Embryonic facial prominence (tissue), 1 donor: ENCODE measurements around the gene CCDC184.
"Not testable (repeated sequence)": the region's sequence is repeated elsewhere in the genome, so short reads cannot be mapped to it uniquely, and the experiment has no call there.

Experiments used
- DNase-seq: peaks from one replicate; pipeline ENCODE4 v3.0.0-alpha.2; 2016; ENCODE audit errors: extremely low spot score

CCDC184 gene

DNA sequence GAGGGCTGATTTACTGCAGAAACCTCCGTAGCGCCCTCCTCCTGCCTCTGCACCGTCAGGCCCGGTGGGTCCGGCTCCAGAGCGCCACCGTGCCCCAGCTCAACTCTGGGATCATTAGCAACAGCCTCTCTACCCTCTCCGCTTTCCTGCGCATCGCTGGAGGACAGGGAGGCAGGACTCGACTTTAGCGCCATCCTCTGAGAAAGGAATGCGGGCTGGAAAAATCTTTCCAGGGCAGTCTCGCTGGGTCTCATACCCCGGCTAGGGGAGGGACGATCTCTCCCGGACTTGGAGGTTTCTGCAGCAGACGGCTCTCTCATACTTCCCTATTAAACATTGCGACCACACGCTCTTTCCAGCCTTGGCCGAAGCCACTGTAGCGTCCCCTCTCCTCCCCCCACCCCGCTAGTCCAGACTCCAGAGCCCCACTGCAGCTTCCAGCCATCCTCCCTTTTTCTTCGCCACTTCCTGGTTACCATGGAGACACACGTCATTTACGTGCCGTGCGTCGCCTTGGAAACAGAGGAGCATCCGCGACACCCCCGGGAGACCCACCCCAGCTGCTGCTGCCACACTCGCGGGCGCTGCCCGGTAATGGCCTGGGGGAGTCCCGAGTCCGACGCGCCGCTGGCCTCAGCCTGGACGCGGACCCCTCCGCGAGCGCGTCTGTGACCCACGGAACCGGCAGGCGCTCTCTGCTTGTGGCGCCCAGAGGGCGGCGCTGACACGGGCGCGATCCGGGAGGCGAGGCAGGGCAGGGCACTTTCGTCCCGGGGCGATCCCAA is at the start of gene CCDC184:
CCDC184 (plus strand) TSS at position 554 of the 785 bp plus-strand sequence. CDS start 479 bp downstream, outside the sequence.
- DNase-seq: peak; percentile 39

DNA sequence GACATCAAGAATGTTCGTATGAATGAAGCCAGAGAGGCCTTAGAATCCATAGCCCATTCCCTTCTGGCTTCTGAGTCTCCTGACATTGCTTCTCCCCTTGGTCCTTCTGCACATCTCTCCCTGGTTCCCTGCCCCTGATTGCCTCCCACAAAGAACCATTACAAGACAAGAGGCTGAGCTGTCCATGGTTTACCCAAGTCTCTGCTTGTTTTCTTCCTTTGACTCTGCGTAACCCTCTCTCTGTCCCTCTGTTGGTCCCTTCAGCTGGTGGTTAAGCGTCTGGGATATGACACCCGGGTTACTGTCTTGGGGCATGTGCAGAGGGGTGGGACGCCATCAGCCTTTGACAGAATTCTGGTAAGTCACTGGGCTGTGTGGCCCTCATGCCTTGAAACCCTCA is 48.4 kb upstream of the CCDC184 start:
- no peak for DNase-seq

DNA sequence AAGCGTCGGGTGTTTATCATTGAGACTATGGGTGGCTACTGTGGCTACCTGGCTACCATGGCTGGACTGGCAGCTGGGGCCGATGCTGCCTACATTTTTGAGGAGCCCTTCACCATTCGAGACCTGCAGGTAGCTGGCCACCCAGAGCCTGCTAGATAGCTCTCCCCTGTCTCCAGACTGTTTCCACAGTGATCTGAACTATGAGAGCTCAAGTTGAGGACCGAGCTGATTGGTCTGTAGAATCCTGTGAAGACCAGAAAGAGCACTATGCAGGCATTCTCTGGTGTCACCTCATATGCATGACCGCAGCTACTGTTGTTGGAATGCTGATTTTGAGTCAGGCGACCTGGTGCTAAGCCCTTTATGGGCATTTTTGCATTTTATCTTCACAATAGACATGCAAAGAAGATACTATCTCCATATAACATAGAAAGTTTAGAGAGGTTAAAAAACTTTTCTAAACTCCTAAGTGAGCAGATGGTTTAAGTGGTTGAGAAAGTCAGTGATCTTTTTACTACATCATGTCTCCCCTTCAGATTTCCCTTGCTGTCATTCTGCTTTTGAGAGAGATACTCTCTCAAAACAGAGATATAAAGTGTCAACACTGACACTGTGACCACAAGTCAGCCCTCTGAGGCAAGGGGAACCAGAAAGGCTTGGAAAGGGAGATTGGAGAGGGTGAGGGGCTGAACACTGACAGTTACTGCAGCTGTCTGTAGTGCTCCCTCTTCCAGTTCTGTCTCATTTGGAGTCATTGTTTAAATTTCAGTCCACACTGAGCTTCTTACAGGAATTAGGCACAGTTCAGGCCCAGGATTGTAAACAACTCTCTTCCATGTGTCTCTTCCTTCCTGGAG is 40.4 kb upstream of the CCDC184 start:
- no peak for DNase-seq

DNA sequence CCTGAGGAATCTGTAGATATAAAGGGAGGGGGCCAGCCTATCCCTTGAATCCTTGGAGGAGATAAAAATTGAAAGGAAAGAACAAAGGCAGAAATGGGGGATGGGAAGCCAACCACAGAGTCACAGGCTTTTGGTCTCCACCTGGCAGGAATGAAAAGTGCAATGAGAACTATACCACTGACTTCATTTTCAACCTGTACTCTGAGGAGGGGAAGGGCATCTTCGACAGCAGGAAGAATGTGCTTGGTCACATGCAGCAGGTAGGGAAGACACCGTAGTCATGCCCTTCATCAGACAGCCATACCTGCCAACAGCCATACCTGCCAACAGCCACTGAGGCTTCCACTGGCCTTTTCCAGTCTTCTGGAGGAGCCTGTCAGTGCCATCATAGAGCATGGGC is 39.5 kb upstream of the CCDC184 start:
- DNase-seq: no peak

DNA sequence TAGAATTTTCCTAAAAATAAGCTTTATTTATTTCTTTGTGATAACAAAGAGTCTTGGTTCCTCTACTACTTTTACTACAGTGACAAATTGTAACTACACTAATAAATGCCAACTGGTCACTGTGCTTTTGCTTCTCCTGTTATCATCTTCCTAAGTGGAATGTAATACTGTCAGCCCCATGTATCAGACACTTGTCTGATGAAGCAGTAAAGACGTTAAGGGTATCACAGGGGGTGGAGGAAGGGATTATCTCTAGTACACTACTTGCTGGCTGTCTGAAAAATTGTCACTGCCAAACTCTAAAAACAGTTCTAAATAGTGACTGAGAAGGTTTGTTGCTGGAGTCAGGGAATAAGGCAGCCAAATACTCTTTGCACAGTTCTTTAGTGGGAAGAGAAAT is 37.5 kb upstream of the CCDC184 start:
- DNase-seq: no peak

DNA sequence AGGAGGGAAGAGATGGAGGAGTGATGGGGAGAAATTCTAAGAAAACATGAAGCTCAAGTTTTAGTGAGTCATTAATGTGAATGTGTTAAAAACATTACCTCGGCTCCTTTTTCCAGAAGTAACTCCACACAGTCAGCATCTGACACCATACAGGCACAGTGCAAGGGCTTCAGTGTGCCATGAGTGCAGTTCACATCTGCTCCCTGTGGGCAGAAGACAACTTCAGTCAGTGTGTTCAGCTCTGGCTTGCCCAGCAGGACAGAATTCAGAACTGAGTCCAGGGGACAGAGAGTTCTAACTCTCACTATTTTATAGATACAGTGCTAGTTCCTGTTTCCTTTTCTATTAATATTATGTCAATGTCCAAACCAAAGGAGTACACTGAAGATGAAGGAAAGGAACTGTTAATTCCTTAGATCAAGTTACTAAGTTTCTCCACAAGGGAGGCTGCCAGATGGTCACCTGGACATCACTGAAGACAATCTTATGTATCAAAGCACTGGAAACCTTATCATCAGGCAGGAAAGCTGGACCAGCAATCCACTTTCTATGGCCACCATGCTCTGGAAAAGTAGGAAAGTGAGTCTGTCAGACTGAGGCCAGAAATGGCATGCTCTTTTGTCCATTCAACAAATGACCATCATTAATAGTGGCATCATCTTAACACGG is 32.2 kb upstream of the CCDC184 start:
- DNase-seq: no peak

DNA sequence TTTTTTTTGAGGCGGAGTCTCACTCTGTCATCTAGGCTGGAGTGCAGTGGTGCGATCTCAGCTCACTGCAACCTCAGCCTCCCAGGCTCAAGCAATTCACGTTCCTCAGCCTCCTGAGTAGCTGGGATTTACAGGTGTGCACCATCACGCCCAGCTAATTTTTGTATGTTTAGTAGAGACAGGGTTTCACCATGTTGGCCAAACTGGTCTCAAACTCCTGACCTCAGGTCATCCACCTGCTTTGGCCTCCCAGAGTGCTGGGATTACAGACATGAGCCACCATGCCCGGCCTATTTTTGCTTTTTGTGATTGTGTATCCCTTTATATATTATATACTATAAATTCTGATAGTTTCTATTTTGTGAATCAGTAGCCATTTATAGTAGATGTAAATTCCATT is 27.7 kb upstream of the CCDC184 start:
- not testable (repeated sequence) for DNase-seq

DNA sequence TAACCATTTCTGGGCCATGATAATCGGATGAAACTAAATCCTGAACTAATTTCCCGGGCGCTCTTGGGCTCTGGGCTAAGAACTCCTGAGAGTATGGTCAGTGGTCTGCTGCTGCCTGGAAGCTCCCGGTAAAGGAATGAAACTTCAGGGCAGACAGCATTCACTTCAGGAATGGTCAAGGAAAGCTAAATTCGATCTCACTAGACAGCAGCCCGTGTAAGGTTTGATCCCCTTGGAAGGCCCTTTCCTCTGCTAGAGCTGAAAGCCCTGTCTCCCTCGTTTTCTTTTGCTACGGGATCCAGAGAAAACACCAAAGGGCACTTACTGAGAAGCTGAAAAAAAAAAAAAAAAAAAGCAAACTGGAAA is 26.8 kb upstream of the CCDC184 start:
- no peak for DNase-seq

DNA sequence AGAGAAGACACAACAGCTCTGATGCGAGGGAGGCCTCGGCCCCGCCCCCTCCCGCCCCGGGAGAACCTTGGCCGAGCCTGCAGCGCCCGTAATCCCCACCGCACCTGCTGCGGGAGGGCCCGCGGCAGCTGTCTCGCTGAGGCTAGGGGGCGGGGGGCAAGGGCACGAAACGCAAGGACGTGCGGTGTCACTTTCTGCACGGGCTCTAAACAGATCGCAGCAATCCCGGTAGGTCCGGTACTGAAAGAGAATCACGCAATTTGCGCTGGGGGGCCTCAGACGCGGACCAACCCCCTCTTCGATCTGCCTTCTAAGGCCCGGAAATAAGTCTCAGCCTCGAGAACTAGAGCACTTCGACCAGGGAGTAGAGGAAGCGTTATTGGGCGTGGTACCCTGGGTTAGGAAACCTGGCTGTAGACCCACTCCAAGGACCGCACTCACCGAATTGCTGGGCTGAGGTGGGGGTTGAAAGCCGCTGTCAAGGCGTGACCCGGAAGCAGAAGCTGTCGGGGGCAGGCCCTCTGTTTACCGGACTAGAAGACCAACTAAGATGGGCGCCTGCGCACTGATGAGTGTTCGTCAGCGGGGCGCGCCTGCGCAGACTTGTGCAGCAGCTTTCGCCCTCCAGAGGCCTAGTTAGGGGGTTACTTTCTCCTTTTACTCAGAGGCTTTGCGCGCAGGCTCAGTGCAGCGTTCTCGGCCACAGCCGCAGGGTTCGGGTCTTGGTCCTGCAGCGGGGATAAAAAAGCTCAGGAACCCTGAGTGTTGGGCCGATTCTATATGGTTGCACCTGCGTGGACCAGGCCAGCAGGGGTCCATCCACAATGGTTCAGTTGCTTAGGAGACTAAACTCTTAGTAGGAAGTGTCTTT is 26.2 kb upstream of the CCDC184 start, which contains the start of gene ASB8:
ASB8 (minus strand) TSS at position 498 of the 871 bp plus-strand sequence. CDS start 4,019 bp downstream, outside the sequence.
- DNase-seq: peak; percentile 98

DNA sequence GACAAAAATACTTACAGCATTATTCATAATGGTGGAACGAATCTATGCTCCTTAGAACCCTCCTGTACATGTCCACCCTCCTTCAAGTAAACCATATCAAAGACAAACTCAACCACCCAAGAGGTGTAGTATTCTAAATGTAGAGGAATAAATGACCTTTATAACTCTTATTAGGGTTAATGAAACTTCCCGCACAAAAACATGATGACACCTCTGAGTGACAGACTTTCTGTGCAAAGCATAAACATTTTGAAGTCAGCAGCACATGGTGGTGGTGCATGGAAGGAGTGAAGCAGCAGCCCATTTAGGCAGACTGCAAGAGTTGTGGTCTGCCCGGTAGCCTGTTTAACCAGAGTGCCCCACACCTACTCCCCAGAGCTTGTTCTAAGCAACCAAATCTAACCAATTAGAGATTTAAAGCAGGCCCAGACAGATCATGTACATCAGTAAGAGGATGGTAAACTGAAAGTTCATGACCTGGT is 25.5 kb upstream of the CCDC184 start:
- DNase-seq: no peak

DNA sequence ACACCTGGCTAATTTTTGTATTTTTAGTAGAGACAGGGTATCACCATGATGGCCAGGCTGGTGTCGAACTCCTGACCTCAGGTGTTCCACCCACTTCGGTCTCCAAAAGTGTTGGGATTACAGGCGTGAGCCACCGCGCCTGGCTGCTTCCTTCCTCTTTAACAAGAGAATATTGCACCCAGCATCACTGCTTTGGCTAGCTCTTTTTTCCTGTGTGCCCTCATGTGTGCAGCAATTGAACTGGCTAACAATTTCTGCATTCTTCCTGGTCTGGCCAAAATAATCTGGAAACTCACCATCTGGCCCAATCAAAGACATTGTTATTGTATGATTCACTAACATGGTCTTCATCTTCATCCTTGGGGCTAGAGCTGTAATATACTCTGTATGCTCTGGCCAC is 23.4 kb upstream of the CCDC184 start:
- no peak for DNase-seq

DNA sequence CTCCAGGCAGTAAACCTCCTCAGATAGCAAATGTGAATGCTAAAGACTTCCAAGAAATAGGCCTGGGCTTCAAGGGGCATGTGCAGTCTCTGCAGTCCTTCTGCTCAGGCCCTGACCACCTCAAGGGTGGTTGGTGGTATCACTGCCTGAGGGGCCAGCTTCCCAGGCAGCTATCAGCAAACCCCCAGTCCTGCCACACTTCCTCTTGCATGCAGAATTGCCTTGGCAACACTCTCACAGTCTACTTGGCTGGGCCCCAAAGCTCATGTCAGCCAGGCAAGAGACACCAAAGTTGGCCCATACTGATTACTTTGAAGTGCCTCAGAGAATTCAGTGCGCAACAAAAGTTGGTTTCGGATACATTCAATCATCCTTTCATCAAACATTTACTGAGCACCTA is 22.6 kb upstream of the CCDC184 start:
- no peak for DNase-seq

DNA sequence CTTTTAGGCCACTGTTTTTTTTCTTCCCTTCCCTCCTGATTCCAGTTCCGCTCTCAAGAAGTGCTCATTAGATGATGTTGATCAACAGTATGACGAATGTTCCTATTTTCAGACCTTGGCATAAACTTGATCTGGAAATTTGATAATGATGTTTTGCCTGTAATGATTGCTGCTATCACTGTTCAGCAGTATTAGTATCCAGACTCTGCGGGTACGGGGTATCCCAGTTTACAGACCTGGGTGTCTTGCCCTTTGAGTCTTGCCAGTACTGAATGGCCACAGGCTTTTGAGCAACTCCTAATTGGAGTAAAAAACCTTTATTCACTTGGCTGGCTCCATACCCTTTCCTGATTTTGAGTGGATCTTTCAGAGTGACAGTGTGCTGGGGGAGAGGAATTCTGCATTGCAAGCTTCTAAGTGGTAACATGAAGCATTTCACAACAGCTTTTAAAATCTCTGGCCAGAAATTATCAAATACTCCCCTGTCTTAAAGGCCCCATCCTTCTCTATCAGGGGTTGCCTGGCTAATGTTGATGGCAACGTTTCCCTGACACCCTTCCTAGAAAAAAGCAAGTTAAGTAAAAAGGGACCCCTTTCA is 20.2 kb upstream of the CCDC184 start:
- DNase-seq: no peak

DNA sequence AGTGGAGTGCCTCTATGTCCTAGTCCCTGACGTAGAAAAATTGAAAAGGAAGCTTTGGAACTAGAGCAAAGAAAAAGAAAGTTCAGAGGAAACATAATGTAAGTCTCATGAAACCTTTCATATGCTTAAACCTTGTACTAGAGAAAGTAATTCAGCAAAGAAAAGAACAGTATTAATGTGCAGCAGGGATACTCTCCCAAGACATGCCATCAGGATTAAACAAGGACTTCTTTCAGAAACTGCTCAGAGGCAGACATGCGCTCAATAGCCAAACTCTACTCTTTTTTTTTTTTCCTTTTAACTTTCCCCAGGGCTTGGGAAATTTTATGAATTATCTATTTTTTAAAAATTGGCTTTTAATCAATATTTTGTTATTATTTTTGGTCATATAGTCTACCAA is 19.0 kb upstream of the CCDC184 start:
- DNase-seq: no peak

DNA sequence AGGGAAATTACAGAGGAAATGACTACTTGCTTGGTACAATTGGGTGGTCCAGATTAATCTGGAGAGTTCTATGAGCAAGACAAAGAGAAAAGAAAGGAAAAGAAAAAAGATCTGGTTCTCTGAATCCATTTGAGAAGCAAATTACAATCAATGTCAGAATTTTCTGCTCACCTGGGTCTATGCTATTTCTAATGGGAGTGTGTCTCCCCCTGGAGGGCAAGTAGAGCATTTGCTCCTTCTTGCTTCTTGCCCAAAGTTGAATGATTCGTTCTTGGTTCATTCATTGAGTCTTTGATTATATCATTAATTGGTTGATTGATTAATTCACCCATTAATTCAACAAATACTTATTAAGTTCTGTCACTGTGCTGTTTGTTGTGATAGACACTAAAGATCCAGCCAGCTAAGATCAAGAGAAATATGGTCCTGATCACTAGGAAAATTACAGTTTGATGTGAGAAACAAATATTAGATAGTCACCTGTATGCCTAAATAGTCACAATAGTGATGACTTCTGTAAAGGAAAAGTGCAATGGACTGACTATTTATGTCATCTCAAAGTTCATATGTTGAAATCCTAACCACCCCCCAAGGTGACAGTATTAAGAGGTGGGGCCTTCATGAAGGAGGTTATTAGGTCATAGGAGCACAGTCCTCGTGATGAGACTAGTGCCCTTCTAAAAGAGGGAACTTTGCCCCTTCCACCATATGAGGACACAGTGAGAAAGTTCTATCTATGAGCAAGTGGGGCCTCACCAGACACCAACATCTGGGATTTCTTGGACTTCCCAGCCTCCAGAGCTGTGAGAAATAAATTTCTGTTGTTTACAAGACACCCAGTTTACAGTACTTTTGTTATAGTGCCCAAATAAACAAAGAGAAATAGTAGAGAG is 18.1 kb upstream of the CCDC184 start:
- DNase-seq: peak; percentile 31

DNA sequence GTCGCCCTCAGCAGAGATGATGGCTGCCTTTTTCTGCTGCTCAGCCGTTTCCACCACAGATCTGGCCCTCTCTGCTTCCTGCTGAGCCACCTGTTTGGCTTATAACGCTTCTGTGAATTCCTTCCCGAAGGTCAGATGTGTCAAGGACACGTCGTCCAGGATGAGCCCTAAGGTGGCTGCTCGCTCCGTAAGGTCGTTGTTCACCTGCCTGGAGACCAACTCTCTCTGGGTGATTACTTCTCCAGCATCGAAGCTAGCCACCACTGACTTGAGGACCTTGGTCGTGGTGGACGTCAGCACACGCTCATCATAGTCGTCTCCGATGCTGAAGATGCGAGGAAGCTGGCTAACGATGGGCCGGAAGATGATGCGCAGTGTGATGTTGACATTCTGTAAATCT is 14.4 kb upstream of the CCDC184 start:
- DNase-seq: no peak

DNA sequence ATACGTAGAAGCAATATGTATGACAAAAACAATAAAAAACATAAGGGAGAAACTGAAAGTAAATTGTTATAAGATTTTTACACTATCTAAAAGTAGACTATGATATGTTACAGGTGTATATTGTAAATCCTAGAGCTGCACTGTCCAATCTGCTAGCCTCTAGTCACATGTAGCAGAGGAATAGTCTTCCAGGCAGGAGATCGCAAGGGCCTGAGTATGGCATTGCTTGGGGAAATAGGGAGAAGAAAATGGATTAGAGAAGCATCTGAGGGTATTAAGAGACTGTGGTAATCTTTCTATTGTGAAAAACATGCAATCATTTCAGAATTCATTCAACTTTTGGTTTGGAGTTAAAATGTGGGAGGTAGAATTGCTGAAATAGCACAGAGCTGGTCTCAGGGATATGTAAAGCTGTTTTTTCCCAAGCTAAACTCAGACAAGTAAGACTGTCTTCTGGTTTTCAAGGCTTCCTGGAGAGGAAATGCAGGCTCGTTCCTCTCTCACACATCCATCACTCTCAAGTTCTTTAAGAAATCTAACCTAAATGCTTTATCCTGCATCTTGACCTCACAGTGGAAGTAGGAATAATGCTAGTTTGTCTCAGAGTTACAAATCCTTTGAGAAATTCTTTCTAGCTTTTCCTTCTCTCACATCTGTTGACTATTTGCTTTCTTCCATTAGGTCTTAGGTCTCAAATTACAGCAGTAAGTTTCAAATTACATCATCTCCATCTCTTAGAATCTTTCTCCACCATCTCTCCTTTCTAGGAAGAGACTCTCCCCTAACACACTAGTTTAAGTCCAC is 7.6 kb upstream of the CCDC184 start:
- DNase-seq: peak; percentile 29

DNA sequence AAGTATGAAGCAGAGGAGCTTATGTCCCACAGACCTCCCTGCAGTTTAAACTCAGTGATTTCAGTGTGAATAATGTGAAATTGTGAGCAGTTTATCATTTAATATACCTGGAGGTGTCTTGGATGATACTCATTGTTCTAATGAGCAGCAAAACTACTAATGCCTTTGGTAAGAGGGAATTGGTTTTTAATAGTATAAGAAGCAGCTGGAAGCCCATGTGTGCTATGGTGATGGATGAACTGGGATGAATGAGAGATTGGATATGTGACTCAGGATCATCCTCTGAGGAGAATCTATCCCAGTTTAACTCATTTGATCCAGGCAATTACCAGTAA is 7.1 kb upstream of the CCDC184 start:
- DNase-seq: no peak

DNA sequence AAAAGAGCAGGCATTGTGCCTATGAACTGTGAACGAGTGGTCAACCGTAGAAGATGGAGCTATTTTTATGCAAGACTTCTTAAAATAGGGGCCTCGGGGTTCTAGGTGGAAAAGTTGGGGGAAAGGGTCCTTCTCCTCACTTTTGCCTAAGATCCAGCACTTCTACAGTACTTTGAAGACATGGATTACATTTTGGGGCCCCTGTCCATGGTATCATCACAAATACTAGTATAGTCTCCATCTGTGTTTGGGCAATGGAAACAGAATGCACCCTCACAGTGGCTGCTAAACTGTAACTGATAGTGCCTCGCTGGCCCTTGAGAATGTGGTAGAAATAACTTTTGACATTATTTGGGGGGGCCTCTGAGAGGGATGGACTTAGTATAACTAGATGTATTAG is 5.5 kb upstream of the CCDC184 start:
- DNase-seq: no peak
